GM08714 (cell line): ENCODE measurements around the gene SGCE.

ENCODE experiments used
- H3K4me3 ChIP-seq: fragments of 200-500 bp; sonication (Bioruptor generic); 2 replicates; pipeline ENCODE4 v1.5.1; 2014; ENCODE audit warnings: mild to moderate bottlenecking, low read length, inconsistent platforms
- ZNF274 ChIP-seq: IDR thresholded peaks from 2 replicates; pipeline ENCODE4 v1.6.1; 2012; ENCODE audit warnings: mild to moderate bottlenecking, low read depth, low read length

The SGCE gene

GRCh38 chr7:94650147-94651051 is 5.5 kb downstream of the SGCE start:
- no peak overlapping the region for H3K4me3 ChIP-seq
- TF ChIP-seq ZNF274, result no peak

- TF ChIP-seq ZNF274, result no peak
- no peak overlapping the region for H3K4me3 ChIP-seq
These were observed 6.5 kb downstream of the SGCE start for GRCh38 chr7:94649450-94649849.

GRCh38 chr7:94648731-94649130 is 7.2 kb downstream of the SGCE start:
- H3K4me3 ChIP-seq, result no peak overlapping the region
- TF ChIP-seq ZNF274, result no peak

- H3K4me3 ChIP-seq, result no peak overlapping the region
- TF ChIP-seq ZNF274, result no peak
These were observed 8.6 kb downstream of the SGCE start for GRCh38 chr7:94647295-94647694.

- no peak for TF ChIP-seq ZNF274
- no peak overlapping the region for H3K4me3 ChIP-seq
These were observed 12.0 kb downstream of the SGCE start for GRCh38 chr7:94643771-94644545.

GRCh38 chr7:94642838-94643653 is 12.9 kb downstream of the SGCE start:
- no peak for TF ChIP-seq ZNF274
- H3K4me3 ChIP-seq, result no peak overlapping the region

GRCh38 chr7:94639384-94639783 is 16.5 kb downstream of the SGCE start:
- no peak overlapping the region for H3K4me3 ChIP-seq
- TF ChIP-seq ZNF274, result no peak

- TF ChIP-seq ZNF274, result no peak
- H3K4me3 ChIP-seq, result no peak overlapping the region
These were observed 20.2 kb downstream of the SGCE start for GRCh38 chr7:94635687-94636086.

- no peak overlapping the region for H3K4me3 ChIP-seq
- TF ChIP-seq ZNF274, result no peak
These were observed 21.4 kb downstream of the SGCE start for GRCh38 chr7:94634502-94634901.

GRCh38 chr7:94633687-94634086 is 22.2 kb downstream of the SGCE start:
- H3K4me3 ChIP-seq, result no peak overlapping the region
- no peak for TF ChIP-seq ZNF274

- no peak overlapping the region for H3K4me3 ChIP-seq
- no peak for TF ChIP-seq ZNF274
These were observed 23.0 kb downstream of the SGCE start for GRCh38 chr7:94633014-94633341.

GRCh38 chr7:94632338-94633013 is 23.5 kb downstream of the SGCE start:
- H3K4me3 ChIP-seq, result no peak overlapping the region
- no peak for TF ChIP-seq ZNF274

GRCh38 chr7:94630855-94631254 is 25.1 kb downstream of the SGCE start:
- no peak for TF ChIP-seq ZNF274
- no peak overlapping the region for H3K4me3 ChIP-seq

GRCh38 chr7:94623820-94624219 is 32.1 kb downstream of the SGCE start:
- no peak for TF ChIP-seq ZNF274
- H3K4me3 ChIP-seq, result no peak overlapping the region
